Dermis microvascular lymphatic vessel endothelial cell (primary cell): ENCODE data around the gene PNPLA8. TPM values are rescaled to one million over a fixed set of nuclear protein-coding genes. Genes with fewer than 3 reads are reported as not detected.
"Not testable (repeated sequence)": the region's sequence is repeated elsewhere in the genome, so short reads cannot be mapped to it uniquely, and the experiment has no call there.

Experiments used
- DNase-seq, 2 donors: peaks; one replicate each; pipeline versions ENCODE4 v3.0.0 to v3.0.0-alpha.2; 2010; ENCODE audit warnings: low read depth in 2 of 2
- total RNA-seq: library from RNA; depleted of rRNA; stranded (reverse); fragments of >200 nt; gene quantifications from 2 replicates; pipeline ENCODE4 v1.2.1, GENCODE V29; 2014

The PNPLA8 gene
- 24.4 and 25.0 TPM in 2 replicates for total RNA-seq

GRCh38 chr7:108525985-108526767 is at the start of gene PNPLA8:
PNPLA8 (minus strand) TSS chr7:108526135; CDS start chr7:108515491, 10,644 bp downstream.
- DNase-seq: peak; percentile 98 to 100

DNA sequence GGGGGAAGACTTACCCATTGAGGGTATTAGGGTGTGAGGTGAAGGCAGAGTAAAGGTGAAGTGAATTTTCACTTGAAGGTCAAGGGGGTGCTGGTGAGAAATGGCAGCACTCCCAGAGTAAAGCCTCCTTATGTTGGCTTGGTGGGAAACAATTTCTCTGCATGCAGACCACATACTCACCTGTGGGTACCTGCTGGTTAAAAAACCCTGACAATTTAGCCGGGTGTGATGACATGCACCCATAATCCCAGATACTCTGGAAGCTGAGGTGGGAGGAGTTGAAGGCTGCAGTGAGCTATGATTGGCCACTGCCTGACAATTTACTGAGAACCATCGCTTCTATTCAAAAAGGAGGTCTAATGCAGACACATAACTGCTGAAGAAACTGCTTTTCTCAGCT is 49.2 kb upstream of the PNPLA8 start:
- DNase-seq: no peak

- no peak for DNase-seq
Measured at GRCh38 chr7:108572480-108572879, 46.5 kb upstream of the PNPLA8 start.

DNA sequence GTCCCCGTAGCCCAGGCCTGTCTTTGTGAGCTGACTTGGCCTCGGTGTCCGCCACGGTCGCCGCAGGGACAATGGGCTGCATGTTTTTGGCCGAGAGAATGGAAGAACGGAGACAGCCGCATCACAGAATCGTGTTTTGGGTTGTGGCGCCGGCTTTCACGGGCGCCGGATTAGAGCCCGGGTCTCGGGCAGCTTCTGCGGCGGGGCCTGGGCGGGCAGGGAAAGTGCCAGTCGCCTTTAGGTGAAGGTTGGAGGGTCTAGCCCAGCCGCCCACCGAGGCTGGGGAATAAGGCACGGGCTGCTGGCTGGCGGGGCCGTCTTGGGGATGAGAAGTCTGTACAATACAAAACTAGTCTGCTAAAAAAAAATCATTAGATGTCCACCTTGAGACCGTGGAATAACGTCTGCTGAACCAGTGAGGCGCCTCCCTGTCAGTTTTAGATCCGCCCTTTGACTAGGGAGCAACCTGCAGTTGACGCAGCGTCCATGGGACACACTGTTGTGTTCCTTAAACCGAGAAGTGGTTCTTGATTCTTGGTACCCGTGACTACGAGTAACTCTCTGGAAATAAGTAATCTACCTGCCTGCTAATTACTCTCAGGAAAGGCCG is 44.3 kb upstream of the PNPLA8 start:
- DNase-seq: peak in 1 of 2 donors; percentile 73

- DNase-seq: peak; percentile 99 to 100
Measured at GRCh38 chr7:108569381-108570145, 43.6 kb upstream of the PNPLA8 start, which contains the start of the genes DNAJB9 and THAP5. DNAJB9 (plus strand) TSS chr7:108569874; CDS start chr7:108571727, 1,853 bp downstream. THAP5 (minus strand) TSS chr7:108569706; CDS start chr7:108569569, 137 bp downstream.

DNA sequence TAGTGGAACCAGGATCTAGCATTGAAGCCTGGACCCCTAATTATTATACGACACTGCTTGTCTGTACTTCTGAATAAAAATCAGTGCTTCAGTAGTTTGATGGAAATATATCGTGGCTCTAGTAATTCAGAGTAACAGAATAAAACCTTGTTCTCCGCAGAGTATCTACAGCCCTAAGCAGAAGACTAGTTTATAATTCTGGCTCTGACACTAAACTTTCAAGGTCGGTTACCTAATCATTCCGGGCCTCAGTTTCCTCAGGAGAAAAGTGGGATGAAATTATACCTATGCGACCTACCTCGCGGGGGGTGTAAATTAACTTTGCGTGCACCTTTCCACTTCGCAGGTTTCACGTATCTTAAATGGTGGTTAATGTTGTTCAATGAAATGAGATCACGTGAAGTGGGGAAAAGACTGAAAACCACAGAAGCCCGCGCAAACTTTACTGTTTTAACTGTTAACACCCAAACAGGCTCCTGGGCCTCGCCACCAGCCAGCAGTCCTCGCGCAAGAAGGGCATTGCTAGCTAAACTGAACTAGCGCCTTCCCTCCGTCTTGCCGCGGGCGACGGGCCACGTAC is 43.0 kb upstream of the PNPLA8 start:
- DNase-seq: no peak

DNA sequence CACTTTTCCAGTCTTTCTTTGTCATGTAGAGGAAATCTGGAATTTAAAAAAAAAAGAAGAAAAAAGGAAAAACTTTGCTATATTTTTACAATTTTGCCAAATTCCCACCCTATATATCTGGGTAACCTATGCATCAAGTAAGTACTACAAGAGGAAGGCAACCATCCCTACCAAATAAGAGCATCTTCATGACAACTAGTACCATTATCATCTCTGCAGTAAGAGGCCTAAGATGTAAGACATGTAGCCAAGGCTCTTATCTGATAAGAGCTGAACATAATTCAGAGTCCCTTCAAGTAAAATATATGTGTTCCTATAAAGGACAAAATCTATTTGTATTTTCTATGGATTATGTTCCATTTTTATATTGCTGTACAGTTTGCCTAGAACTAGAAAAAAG is 40.1 kb upstream of the PNPLA8 start:
- no peak for DNase-seq

DNA sequence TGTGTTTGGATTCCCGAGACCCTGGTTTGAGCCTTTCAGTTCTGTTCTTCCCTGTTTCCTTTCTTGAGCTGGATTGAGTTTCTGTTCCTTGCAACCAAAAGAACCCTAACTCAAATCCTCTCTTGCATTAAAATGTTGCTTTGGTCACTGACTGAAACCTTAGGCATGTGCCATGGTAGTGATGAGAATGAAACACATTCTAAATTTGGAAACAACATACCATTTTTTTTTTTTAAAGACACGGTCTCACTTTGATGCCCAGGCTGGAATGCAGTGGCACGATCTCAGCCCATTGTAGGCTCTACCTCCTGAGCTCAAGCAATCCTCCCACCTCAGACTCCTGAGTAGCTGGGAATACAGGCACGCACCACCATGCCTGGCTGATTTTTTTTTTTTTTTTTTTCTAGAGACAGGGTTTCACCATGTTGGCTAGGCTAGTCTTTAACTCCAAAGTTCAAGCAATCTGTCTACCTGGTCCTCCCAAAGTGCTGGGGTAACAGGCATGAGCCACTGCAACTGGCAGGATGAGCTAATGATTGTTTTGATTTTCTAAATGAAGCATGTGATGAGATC is 35.2 kb upstream of the PNPLA8 start:
- DNase-seq: no peak

GRCh38 chr7:108559253-108559652 is 33.3 kb upstream of the PNPLA8 start:
- DNase-seq: no peak

DNA sequence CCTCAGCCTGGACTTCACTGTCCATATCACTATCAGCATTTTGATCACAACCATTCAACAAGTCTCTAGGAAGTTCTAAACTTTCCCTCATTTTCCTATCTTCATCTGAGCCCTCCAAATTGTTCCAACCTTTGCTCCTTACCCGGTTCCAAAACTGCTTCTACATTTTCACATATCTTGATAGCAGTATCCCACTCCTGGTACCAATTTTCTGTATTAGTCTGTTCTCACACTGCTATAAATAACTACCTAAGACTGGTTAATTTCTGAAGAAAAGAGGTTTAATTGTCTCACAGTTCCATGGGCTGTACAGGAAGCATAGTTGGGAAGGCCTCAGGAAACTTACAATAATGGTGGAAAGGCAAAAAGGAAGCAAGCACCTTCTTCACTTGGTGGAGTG is 31.7 kb upstream of the PNPLA8 start:
- DNase-seq: no peak

GRCh38 chr7:108557191-108557590 is 31.3 kb upstream of the PNPLA8 start:
- DNase-seq: no peak

- DNase-seq: not testable (repeated sequence)
Measured at GRCh38 chr7:108556665-108557064, 30.7 kb upstream of the PNPLA8 start.

DNA sequence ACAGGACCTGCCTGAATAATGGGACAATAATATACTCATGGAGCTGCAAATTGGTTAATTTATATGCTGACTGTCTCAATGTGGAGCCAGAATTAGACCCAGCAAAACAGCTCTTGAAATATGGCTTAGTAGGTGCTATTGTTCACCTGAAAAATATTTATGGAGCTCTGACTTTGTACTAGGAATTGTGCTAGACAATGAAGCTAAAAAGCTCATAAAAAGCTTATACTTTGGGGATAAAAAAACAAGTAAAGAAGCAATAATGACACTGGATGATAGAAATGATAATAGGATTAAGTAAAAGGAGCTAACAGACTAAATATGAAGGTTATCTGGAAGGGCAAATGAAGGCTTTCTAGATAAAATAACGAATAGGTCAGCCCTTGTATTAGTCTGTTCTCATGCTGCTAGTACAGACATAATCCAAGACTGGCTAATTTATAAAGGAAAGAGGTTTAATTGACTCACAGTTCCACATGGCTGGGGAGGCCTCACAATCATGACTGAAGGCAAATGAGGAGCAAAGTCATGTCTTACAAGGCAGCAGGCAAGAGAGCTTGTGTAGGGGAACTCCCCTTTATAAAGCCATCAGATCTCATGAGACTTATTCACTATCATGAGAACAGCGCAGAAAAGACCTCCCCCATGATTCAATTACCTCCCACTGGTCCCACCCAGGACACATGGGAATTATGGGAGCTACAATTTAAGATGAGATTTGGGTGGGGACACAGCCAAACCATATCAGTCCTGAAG is 22.4 kb upstream of the PNPLA8 start:
- DNase-seq: not testable (repeated sequence)

- no peak for DNase-seq
Measured at GRCh38 chr7:108541478-108541877, 15.5 kb upstream of the PNPLA8 start.

GRCh38 chr7:108538685-108539084 is 12.8 kb upstream of the PNPLA8 start:
- not testable (repeated sequence) for DNase-seq

- DNase-seq: not testable (repeated sequence)
Measured at GRCh38 chr7:108538236-108538635, 12.3 kb upstream of the PNPLA8 start.

DNA sequence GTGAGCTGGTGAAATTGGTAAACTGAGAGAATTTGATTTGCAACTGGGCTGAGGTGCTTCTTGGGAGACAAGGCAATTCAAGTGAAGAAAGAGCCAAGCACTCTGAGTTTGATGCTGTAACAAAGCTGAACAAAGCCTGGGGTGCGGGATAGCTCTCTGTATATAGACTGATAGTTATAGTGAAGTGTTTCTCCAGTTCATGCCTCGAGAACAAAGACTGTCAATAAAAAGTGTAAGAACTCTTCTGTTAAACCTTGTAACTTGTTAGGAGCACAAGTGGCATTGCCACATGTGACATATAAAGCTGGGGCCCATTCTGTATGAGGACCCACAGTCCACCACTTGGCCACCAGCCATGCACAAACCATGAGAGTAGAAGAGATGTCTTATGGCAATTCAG is 11.3 kb upstream of the PNPLA8 start:
- DNase-seq: no peak

- no peak for DNase-seq
Measured at GRCh38 chr7:108535744-108536143, 9.8 kb upstream of the PNPLA8 start.

GRCh38 chr7:108535257-108535656 is 9.3 kb upstream of the PNPLA8 start:
- DNase-seq: no peak

- no peak for DNase-seq
Measured at GRCh38 chr7:108533712-108534111, 7.8 kb upstream of the PNPLA8 start.

GRCh38 chr7:108529341-108529740 is 3.4 kb upstream of the PNPLA8 start:
- DNase-seq: no peak
